ENCODE results near the gene CCDC122. TPM values are rescaled to one million over a fixed set of nuclear protein-coding genes. Genes with fewer than 3 reads are reported as not detected.

CCDC122 gene
- total RNA-seq, 1 donor from 2014 or later: 2.1 TPM

DNA sequence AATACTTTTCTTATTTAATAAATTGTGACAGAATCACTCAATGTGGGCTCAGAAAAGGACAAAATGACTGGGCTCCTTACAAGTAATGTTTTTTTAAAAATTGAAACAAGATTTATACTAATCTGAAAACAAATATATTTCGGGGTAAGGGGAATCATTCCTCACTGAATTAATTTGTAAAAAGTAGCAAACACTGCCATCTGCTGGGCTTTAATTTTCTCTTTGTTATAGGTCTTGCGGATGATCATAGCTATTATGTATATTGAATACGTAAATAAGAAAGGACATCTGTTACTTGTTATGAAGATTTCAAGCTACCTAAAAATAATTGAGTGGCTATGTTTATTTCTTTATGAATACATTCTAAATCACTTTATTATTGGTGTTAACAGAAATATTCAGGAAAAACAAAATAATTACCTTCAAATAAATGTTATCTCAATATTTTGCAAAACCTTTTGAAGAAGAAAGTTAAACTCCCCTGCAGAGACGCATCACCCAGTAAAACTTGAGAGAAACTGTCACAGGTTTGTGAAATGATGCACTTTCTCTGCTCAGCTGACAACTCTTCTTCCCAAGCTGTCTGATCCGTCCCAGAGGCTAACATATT, 75.0 kb downstream of the CCDC122 start:
- DNase-seq (ENCODE audit: low read depth in 2 of 2): peak; percentile 40 to 74

DNA sequence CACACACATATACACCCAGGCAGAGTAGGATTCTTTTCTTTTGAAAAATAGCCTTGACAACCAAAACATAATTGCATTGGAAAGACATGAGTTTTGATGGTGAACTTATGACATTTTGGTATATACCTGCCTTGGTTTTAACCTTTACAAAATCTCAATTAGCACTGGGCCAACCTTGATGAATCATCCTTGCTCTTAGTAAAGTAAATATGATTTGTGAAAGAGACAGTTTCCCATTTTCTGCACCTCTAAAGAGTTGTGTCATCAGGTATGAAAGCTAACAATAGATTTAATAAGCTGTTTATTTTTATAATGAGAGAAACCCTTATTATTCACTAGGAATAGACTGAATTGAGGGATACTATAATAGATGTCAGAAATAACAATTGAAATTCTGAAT, 77.0 kb downstream of the CCDC122 start:
- no peak for DNase-seq (ENCODE audit: low read depth in 2 of 2)

DNA sequence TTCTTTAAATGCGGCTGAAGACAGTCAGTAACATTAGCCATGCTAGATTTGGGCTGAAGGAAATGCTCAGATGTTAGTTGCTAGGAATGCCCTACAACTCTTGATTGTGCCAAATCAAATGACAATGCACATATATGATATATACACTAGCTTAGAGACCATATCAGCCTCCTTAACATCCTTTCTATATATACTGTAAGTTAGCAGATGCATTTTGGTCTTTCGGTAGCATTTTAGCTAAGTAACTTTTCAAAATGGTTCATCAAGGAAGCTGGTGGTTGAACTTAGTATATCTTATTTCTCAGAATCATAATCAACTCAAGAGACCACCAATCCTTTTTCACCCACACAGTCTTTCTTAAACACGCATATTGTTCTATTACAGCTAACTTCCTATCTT, 78.7 kb downstream of the CCDC122 start:
- no peak for DNase-seq (ENCODE audit: low read depth in 2 of 2)

DNA sequence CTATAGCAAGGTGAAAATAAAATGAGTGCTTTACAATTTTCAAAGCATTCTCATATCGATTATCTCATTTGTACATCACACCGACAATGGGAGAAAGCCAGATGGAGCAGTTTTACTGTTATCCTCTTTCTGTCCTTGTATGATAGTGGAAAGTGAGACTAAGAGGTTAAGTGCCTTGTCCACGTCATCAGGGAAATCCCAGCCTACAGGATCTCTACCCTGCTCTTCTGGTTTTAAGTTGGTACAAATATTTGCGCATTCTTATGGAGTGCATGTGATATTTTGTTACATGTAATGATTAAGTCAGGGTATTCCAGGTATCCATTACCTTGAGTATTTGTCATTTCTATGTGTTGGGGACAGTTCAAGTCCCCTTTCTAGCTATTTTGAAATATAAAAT, 80.3 kb downstream of the CCDC122 start:
- DNase-seq (ENCODE audit: low read depth in 2 of 2): no peak

DNA sequence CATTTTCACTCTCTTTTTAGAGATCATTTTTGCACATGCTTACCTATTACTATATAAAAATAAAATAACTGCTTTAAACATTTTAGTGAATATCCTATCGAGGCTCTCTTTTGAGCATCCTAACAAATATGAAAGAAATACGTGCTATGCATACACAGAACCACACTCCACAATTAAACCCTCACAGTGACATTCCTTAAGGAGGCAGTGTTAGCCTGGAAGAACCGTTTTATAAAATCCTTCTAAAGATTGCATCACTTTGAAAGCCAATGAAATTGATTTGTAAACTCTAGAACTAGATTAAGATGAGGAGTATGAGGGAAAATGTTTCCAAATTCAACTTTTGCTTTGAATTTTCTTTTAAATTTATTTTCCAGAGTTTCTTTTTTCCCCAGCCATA, 81.7 kb downstream of the CCDC122 start:
- no peak for DNase-seq (ENCODE audit: low read depth in 2 of 2)

DNA sequence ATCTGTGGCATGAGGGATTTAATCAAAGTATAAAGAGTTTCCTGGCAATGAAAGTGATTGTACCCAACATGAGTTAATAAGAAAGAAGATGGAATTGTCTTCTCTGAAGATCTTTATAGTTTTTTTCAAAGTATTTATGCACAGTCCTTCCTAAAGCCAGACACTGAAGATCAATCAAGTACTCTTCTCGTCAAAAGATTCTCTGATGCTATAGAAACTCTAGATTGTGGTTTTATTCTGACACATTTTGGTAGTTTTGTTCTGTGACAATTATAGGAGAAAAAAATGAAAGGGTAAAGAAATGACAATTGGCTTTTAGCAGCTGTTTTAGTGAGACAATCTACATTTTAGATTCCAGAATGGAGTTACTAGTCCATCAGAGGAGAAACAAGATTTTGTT, 82.4 kb downstream of the CCDC122 start:
- no peak for DNase-seq (ENCODE audit: low read depth in 2 of 2)

DNA sequence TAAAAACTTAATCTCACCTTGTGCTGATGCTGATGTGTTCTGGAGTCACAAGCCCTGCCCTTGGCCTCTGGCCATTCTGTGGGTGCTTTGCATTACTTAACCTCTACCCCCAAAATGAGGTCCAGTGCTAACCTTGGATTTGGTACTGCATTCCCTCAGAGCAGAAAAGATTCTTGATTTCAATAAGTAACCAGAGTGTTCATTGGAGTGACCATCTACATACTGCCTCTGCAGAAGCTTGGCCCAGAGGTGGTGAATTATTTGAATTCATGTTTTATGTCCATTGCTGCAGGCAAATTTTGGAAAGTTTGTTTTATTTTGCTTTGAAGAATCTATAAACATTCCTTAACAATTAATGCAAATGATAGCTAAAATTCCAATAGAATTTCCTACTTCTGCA, 85.1 kb downstream of the CCDC122 start:
- no peak for DNase-seq (ENCODE audit: low read depth in 2 of 2)

DNA sequence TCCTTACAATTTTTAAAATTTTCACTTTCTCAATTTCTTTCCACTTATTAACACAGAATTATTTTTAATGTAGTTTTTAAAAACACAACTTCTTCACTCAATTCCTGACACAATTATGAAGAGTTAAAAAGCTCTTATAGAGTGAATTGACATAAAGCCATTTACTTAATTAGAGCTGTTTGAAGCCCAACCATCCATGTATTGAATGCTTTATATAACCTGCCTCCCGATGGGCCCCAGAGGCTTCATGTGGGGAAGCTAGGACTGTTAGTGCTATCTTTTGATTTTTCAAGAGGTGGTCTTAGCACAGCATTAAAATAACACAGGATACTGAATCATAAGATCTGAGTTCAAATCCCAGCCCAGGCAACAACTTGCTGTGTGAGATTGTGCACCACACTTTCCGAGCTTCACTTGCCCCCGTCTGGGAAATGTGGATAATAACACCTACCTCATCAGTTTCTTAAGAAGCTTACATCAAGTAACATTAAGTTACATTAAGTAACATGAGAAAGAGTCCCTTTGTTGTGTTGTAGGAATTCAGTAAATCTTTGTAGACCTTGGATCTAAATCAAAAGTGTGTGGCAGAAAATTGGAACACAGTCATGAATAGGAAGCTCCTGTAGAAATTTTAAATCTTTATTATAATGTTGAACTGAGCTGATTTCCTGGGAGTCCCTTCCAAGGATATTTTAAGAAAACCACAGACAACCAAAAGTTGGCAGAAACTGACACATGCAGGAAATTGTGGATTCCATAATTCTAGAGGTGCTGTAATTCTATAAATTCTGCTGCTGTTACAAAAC, 87.3 kb downstream of the CCDC122 start:
- no peak for DNase-seq (ENCODE audit: low read depth in 2 of 2)

DNA sequence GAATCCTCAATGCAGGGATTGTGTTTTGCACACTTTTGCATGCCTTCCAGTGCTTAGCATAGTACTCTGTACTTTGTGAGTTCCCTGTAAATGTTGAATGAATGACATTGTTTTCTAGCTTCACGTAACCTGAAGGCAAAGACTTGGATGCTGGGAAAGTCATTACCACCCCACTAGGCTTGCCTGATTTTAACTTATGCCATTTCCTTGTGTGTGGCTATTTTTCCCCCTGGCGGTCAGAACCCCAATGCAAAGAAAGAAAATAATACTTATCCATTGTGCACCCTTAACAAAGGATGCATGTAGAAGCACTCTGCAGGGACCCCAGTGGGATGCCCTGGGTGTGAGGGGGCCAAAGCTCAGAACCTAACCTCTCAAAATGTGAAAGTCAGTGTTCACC, 91.5 kb downstream of the CCDC122 start:
- peak in 1 of 2 donors; percentile 56 for DNase-seq (ENCODE audit: low read depth in 2 of 2)

DNA sequence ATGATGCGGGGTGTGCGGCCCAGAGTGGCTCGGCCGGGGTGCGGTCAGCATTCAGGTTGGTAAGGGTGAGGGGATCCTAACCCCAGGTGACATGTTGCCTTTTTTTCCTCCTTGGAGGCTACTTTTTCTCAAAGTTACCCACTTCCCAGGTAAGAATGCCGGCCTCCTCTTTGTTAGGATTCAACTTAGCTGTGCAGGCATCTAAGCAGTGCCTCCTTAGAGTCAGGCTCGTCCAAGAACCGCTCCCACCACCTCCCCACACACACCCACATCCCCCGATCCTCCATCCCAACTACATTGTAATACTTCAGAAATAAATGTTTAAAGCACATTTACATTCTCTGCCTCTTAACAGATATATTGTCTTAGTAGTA, 92.0 kb downstream of the CCDC122 start:
- no peak for DNase-seq (ENCODE audit: low read depth in 2 of 2)

DNA sequence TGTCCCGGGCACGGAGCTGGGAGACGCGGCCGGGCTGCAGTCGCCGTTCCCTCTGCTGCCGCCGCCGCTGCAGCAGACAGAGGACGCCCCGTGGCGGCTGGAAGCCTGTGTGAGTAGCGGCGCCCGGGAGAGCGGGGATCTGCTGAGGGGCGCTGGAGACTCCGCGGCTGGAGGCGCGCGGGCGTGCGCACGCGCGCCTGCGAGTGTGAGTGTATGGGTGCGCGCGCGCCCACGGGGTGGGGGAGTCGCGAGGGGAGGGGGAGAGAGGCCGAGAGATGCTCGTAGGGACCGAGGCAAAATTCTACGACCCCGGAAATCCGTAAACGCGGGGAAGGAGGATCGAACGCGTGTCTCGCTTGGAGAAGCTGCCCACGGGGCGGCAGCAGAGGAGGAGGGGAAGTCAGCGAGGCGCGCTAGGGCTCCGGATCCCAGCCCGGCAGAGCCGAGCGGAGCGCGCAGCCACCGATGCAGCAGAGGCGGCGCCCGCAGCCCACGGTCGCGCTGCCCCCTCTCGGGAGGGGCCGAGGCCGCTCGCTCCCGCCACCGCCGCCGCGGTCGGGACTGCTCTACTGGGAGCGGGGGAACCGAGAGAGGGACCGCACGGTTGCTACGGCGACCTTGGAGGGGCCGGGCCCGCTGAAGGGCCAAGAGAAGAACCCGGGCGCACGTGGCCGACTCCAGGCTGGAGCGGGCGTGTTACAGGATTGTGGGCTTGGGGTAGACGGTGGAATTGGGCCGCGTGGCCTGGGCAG, 92.6 kb downstream of the CCDC122 start, which contains the start of gene ENOX1:
TSS of gene ENOX1 (minus strand) at position 207 of the 752 bp plus-strand sequence.
- DNase-seq (ENCODE audit: low read depth in 2 of 2): peak in 1 of 2 donors; percentile 71

DNA sequence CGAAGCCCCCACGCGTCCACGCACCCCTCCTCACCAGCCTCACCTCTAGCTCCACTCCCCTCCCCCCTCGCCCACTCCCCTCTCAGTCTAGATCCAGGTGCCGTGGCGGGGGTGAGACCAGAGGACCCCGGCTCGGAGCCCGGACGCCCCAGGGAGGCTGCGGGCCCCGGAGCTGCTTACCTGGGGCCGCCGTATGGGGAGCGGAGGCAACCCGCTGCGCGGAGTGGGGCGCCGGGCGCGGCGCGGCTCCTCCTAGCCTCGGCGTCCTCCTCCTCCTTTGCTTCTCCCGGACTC, 93.1 kb downstream of the CCDC122 start:
- no peak for DNase-seq (ENCODE audit: low read depth in 2 of 2)

Other genes with a start within 250 kb of the CCDC122 start
- gene ENOX1, start 92.8 kb downstream of the CCDC122 start, total RNA-seq: 0.38 and 1.2 TPM in 2 replicates
- 5.8 and 12.0 TPM in 2 replicates for gene LACC1, start 164 bp upstream of the CCDC122 start, total RNA-seq